GM13977 (cell line): ENCODE results near the gene TP53INP2.

ENCODE experiments used
- DNase-seq: peaks from one replicate; pipeline ENCODE4 v3.0.0; 2012; ENCODE audit warnings: low spot score
- in situ Hi-C: fragments of 300-500 bp; cut with MboI; formaldehyde crosslinking; loops from one replicate; pipeline ENCODE4 v1.12.0; 2022; ENCODE audit warnings: low sequenced_read_pairs, low pct_unique_long_range_greater_than_20kb, mixed read lengths, inconsistent platforms; ENCODE audit not compliant: unreplicated experiment
- TF ChIP-seq, protein P1 (sequence below): IDR thresholded peaks from 2 replicates; pipeline ENCODE4 v1.5.1; 2012; ENCODE audit warnings: mild to moderate bottlenecking, control low read depth; ENCODE audit not compliant: insufficient read depth; ENCODE audit errors: extremely low read depth, missing control alignments

The TP53INP2 gene

DNA sequence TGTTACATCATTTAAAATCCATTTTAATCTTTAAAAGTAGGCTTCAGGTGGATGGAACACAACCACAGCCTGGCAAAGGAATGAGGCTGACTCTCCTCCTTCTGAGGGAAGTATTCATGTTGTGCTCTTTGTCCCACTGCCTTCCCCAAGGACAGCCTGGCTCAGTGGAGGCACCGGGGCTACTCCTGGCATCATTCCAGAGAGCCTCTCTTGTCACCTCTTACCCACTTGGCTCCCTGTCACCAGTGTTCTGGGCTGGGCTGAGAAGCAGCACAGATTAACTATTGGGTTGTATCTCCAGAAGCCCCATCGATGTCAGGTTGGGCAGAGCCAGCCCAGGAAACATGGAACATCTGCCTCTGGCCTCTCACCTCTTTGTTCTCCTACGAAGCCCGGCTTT lies 10.7 kb upstream of the TP53INP2 start:
- no peak for DNase-seq
- TF ChIP-seq, protein P1, sequence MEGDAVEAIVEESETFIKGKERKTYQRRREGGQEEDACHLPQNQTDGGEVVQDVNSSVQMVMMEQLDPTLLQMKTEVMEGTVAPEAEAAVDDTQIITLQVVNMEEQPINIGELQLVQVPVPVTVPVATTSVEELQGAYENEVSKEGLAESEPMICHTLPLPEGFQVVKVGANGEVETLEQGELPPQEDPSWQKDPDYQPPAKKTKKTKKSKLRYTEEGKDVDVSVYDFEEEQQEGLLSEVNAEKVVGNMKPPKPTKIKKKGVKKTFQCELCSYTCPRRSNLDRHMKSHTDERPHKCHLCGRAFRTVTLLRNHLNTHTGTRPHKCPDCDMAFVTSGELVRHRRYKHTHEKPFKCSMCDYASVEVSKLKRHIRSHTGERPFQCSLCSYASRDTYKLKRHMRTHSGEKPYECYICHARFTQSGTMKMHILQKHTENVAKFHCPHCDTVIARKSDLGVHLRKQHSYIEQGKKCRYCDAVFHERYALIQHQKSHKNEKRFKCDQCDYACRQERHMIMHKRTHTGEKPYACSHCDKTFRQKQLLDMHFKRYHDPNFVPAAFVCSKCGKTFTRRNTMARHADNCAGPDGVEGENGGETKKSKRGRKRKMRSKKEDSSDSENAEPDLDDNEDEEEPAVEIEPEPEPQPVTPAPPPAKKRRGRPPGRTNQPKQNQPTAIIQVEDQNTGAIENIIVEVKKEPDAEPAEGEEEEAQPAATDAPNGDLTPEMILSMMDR: no peak
- in situ Hi-C loops: no loop called here

DNA sequence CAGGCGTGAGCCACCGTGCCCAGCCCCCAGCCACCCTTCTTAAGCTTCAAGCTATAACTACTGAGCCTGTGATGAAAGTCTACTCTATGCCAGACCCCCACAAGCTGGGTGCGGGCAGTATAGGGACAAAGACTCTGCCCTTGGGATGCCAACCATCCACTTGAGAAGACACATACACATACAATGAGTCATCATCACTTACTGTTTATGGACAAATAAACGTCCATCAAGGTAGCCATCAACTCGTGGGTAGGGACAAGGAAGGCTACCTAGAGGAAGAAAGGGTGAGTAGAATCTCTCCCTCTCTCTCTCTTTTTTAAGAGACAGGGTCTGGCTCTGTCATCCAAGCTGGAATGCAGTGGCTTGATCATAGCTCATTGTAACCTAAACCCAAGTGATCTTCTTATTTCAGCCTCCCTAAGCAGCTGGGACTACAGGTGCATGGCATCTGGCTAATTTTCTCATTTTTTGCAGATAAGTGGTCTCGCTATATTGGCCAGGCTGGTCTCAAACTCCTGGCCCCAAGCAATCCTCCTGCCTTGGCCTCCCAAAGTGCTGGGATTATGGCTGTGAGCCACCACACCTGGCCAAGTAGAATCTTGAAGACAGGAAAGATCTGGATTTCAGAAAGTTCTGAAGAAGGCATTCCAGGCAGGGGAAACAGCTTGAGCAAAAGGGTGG lies 2.6 kb upstream of the TP53INP2 start:
- TF ChIP-seq, protein P1: no peak
- in situ Hi-C loops: loop anchor here (25.0 kb wide), 1 partner anchor 389 kb away; the partner anchor contains the start of gene AHCY
- DNase-seq: no peak

DNA sequence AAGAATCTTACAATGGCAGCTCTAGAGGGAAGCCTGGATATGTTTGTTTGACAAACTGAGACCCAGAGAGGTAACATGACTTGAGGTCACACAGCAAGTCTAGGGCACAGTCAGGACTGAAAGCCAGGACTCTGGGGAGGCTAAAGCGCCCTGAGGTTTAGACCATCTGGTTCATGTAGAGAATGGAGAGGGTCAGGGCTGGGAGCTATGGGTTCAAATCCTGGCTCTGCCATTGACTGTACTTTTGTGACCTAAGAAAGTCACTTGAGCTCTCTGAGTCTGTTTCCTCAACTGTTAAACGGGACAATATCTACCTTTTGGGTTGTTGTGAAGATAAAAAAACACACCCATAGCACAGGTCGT lies 1.1 kb upstream of the TP53INP2 start:
- in situ Hi-C loops: loop anchor here (25.0 kb wide), 1 partner anchor 391 kb away; the partner anchor contains the start of gene AHCY
- no peak for DNase-seq
- TF ChIP-seq, protein P1: no peak

DNA sequence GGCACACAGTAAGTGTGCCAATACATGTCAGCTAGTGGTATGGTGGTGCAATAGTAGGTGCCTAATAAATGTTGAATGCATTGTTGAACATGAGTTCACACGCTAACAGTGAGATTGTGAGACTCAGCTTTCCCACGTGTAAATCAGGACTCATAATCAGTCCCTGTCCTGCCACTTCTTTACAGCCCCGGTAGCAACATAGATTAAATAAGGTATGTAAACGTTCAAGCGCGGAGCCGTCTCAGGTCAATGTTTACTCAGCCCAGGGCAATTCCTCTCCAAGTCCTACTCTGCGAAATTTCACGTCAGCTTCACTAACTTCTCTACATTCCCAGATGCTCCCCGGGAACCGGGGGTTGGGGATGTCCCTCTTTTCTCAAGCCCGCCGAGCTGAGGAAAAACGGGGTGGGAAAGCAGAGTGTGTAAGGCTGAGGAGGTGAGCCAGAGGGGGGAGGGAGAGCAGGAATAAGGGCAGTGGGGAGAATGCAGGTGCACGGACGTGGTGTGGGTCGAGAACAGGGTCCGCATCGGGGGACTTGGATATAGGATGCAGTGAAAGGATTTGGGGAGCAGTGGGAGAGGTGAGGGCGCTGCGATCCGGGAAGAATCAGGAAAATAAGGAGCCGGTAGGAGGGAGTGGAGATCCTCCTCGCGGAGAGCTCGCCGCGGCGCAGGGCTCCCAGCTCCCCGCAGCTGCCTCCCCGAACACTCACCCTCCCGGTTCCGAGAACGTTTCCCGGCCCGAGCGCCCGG lies 544 bp upstream of the TP53INP2 start:
- TF ChIP-seq, protein P1: no peak
- DNase-seq: no peak
- in situ Hi-C loops: loop anchor here (25.0 kb wide), 1 partner anchor 391 kb away; the partner anchor contains the start of gene AHCY

DNA sequence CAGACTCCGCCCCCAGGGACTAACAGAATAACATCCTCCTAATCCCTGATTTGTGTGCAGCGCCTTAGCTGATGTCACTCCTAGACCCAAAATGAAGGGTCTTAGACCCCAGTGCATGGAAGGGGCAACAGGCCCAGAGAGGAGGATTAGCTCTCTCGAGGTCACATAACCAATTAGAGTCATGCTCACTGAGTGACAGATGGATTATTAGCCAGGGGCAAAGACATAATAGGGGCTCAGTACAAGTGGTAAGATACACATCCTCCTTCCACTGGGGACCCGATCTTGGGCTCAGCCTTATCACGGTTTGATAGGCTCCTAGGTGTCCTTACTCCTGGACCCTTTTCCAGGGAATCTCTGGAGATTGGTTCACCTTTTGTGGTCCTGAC lies 858 bp downstream of the TP53INP2 start:
- TF ChIP-seq, protein P1: no peak
- DNase-seq: no peak
- in situ Hi-C loops: loop anchor here (25.0 kb wide), 1 partner anchor 393 kb away; the partner anchor contains the start of gene AHCY

DNA sequence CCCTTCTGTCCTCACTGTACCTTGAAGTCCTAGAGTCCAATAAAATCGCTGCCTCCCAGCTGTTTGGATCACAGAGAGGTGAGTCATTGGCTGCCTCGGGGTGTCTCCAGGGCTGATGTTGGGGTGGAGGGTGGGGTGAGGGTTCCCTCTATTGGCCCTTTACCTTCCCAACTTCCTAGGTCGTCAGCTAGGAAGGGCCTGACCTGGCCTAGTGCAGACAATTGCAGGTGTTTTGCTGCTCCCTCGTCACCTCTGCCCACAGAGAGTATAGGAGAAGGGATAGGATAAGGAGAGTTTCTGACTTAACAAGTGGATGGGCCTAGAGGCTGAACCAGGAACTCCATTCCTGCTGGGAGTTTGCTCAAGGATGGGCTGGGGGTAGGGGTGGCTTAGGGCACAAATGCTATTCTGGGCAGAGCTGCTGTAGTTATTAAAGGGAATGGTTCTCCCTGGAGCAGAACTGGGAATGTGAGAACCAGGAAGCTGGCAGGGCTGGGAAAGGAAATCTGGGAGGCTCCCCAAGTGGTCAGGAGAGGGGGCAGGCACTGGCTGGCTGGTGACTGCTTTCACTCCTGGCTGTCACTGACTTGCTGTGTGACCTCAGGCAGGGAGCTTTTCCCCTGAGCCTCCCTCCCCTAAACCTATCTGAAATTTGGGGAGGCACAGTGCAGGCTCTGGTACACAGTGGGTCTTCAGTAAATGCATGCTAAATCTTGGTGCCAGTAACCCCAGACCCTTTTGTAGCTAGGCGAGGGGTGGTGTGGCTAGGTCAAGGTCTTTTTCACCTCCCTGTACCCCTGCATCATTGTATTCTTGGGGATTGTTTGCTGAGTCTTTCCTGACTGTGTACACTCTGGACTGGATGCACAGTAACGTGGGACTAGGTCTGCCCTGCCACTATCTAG lies 1.5 kb downstream of the TP53INP2 start:
- no peak for DNase-seq
- in situ Hi-C loops: loop anchor here (25.0 kb wide), 1 partner anchor 393 kb away; the partner anchor contains the start of gene AHCY
- TF ChIP-seq, protein P1: peak; percentile 17
